NCI-H460 (cell line): ENCODE results near the gene DHH. TPM values are rescaled to one million over a fixed set of nuclear protein-coding genes. Genes with fewer than 3 reads are reported as not detected.

Source experiments
- DNase-seq: peaks from one replicate; pipeline ENCODE4 v3.0.0-alpha.2; 2016; ENCODE audit warnings: low read depth; ENCODE audit errors: extremely low read depth
- total RNA-seq: library from RNA; depleted of rRNA; stranded (reverse); fragments of >200 nt; shearing (Covaris generic); gene quantifications from 2 replicates; pipeline ENCODE4 v1.2.3, GENCODE V29; 2014

Gene DHH
- total RNA-seq, 1 experiment from 2014 or later, result 0.07 TPM

DNA sequence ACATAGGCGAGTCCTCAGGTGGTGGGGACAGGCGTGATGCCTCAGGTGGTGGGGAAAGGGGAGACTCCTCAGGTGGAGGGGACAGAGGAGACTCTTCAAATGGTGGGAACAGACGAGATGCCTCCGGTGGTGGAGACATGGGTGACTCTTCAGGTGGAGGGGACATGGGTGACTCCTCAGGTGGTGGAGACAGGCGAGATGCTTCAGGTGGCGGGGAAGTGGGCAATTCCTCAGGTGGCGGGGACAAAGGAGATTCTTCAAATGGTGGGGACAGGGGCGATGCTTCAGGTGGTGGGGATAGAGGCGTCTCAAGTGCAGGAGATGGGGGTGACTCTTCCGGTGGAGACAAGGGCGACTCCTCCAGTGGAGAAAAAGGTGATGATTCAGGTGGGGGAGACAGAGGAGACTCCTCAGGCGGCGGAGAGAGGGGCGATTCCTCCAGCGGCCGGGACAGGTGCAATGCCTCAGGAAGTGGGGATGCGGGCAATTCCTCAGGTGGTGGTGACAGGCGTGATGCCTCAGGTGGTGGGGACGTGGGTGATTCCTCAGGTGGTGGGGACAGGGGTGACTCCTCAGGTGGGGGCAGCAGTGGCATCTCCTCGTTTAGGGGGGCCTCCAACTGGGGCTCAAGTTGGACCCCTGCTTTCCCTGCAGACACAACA, 42.7 kb downstream of the DHH start:
- no peak for DNase-seq

DNA sequence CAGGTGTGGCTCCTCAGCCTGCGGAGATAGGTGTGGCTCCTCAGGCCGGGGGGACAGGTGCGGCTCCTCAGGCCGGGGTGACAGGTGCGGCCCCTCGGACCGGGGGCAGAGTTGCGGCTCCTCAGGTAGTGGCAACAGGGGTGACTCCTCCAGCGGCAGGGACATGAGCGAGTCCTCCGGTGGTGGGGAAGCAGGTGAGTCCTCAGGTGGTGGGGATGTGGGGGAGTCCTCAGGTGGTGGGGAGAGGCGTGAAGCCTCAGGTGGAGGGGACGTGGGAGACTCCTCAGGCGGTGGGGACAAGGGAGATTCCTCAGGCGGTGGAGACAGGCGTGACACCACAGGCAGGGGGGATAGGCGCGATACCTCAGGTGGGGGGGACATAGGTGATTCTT, 43.2 kb downstream of the DHH start:
- DNase-seq, result no peak

DNA sequence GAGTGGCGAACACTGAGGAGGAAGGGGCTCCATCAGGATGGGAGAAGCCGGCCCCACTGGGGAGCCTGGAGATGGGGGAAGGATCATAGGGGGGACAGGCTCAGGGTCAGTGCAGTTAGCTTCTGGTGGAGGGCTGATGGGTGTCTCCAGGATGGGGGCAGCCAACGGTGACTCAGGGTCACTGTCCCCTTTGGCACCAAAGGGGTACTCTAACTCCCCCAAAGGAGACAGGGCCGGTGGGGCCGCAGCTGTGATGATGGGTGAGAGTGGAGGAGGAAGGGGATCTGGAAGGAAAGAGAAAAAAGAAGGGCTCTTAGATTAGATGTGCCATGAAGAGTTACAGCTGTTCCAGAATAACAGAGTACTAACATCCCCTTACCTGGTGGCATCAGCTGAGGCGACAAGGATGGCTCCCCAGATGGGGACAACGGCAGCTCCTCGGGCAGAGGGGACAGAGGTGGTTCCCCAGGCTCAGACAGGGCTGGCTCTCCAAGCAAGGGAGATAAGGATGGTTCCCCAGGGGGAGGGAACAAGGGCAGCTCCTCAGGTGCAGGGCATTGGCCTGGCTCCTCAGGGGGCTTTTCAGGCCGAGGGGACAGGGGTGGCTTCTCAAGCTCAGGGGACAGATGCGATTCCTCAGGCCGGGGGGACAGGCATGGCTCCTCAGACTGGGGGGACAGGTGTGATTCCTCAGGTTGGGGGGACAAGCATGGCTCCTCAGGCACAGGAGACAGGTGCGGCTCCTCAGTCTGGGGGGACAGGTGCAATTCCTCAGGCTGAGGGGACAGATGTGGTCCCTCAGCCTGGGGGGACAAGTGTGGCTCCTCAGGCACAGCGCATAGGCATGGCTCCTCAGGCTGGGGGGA, 43.9 kb downstream of the DHH start:
- DNase-seq, result no peak

GRCh38 chr12:49049566-49050224, 44.9 kb downstream of the DHH start:
- no peak for DNase-seq

DNA sequence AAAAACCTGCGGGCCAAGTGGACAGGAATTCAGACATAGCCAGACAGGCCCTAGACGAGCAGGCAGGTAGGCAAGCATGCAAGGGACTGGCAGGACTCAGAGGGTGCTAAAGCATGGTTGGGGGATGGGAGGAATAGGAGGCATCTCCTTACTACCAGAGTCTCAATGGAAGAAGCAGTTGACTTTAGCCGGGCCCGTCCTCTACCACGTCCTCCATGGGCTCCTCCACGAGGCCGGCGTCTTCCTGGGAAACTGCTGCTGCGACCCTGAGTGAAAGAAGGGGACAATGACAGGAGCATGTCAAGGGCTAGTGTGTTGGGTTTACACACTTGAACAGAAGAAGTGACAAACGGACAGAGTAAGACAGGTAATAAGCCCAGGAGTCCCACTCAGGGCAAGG, 45.6 kb downstream of the DHH start:
- no peak for DNase-seq

DNA sequence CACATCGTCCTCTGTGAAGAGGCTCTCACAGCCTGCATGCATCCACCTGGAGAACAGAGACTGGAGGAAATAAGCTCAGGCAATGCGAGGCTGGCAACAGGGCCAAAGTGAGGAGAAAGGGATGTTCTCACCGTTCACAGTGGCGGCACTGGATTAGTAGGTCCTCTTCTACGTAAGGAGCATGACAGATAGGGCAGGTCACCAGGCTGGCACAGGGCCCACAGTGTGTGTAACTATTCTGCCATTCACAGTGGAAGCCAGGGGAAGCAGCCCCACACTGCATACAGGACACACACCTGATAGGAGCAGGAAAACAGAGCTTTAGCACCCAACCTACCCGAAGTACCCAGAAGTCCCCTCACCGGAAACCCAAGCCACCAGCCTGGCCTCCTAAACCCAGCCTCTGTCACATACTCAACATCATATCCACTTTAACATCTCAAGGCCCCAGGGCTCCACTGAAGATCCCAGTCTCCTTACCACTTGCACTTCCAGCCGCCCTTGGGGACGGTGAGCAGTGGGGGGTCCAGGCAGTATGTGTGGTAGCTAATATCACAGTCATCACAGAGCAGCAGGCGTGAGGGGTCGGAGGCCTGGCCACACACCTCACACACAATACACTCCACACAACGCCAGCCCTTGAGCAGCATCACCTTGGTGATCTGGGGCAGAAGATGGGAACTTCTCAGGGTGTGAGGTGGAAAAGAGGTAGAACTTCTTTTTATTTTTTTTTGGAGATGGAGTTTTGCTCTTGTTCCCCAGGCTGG, 48.3 kb downstream of the DHH start:
- DNase-seq, result no peak

GRCh38 chr12:49044660-49045059, 49.9 kb downstream of the DHH start:
- DNase-seq, result no peak

DNA sequence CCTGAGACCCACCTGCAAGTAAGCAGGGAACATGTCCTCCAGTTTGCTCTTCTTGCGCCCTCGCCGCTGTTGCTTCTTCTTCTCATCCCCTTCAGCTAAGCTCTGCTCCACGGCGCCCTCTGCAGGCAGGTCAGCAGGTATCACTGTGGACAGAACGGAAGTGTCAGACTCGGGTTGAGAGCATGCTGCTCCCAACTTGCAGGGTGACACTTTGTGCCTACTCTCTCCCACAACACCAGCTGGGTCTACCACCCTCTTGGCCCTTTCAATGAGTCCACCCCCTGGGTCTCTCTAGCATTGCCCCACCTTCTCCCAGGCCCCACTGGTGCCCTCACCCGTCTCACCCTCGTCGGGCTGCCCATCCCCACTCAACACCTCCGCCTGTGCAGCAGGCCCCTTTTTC, 50.7 kb downstream of the DHH start:
- peak; percentile 48 for DNase-seq

GRCh38 chr12:49043241-49043640, 51.4 kb downstream of the DHH start:
- DNase-seq, result no peak

DNA sequence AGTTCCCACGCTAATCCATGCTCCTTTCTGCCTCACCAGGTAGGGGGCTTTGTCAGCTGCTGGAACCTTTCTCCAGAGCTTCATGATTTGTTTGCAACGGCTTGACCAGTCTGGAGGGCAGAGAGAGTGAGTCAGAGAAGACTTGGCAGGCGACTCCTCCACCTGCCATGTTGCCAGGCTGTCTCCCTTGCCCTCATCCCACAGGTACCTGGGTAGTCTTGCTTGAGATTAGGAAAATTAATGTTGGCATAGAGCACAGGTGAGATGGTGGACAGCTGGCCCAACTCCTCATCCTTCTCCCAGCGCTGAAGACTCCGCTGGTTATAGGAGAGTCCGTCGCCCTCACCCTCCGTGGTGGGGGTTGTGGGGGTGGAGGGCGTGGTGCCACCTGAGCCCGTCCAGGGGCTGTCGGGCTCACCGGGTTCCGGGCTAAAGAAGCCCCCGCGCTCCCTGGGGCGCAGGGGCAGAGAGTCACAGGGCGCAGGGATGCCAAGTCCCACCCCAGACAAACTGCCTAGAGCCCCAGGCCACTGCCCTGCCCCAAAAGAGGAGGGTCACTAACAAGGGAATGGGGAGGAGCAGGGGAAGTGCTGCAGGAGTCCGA, 52.6 kb downstream of the DHH start:
- DNase-seq, result no peak

DNA sequence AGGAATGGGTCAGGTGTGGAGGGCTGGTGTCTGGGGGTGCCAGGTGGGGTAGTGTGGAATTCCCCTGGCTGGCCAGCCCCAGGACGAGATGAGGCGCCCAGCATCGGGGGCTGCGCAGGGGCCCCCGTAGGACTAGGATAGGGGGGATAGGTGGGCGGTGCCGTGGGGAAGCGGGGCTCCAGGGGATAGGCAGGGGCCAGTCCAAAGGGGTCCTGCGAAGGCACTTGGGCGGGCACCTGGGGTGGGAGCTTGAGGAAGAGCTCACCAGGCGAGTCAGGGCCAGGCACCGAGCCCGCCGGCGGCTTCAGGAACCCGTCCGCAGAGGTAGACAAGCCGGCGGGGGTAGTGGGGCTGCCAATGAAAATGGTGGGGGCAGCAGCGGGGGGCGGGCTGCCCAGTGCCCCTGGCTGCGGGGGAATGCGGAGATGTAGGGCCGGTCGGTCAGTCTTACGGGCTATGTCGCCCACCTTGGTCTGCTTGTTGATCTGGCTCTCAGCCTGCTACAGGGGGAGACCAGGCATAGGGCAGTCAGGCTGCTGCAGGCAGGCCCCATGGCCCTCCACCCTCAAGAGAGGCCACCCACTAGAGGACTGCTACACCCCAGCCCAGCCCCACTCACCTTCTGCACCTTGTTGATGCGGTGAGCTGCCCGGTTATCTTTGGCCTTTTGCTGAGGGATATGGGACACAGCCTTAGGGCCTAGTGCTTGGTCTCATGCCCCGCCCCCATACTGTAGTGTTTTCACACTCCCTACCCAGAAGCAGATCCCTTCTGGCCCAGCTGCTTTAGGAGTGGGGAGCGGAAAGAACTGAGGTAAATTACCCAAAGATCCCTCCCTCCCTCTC, 53.3 kb downstream of the DHH start:
- no peak for DNase-seq

DNA sequence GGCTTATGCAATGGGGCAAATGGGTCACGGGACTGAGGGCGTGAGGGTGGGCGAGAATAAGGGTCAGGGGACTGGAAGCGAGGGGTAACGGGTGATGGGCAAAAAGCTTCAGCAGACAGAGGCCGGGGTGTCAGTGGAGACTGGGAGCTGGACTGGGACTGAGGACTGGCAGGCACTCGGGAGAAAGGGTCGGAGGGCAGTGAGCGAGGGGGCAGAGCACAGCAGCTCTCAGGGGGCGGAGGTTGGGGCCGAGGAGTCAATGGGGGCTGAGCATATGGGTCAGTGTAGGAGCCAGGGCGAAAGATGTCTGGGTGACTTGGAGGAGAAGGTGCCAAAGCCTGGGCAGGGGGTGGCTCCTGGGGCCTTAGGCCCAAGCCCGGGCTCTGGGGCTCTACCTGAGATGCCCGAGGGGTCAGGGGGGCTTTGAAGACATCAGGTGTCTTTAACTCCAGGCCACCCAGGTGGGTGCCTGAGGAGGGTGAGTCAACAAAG, 54.2 kb downstream of the DHH start:
- DNase-seq, result no peak

DNA sequence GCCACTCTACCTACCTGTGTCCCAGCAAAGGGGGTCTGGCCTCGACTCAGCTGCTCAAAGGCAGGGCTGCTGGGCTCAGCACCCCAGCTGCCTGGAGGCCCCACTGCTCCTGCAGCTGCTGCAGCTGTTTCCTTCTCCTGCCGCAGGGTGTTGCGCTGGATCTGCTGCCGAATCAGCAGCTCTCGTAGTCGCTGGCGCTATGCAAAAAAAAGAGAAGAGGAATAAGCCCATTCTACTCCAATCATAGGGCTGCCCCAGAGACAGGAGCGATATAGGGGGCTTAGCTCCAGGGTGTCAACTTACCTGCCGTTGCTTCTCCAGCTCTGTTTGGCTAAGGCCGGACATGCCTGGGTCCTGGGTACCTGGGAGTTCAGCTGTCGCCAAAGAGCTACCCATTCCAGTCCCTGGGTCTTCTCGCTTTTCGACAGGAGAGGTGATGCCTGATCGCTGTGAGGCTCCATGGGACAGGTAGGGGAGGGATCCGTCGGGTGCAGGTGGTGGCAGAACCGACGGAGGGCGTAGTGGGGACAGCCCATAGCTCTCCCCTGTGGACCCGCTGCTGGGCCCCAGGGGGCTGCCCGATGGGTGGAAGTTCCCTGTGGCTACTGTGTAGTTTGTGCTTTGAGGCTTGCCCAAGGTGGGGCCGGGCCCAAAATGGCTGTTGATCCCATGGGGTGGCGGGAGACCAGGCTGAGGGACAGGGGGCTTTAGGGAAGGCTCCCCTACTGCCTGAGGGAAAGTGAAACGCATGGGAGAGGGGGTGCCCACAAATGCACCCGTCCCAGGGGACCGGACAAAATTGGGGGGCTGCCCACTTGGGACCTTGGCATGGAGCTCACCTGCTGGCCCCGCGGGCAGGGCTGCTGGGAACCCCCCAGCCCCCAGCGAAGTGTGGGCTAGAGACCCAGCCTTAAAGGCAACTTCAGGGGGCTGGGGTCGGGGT, 54.9 kb downstream of the DHH start:
- no peak for DNase-seq

GRCh38 chr12:49038291-49038955, 56.2 kb downstream of the DHH start:
- DNase-seq, result no peak

GRCh38 chr12:49037947-49038237, 56.7 kb downstream of the DHH start:
- no peak for DNase-seq

DNA sequence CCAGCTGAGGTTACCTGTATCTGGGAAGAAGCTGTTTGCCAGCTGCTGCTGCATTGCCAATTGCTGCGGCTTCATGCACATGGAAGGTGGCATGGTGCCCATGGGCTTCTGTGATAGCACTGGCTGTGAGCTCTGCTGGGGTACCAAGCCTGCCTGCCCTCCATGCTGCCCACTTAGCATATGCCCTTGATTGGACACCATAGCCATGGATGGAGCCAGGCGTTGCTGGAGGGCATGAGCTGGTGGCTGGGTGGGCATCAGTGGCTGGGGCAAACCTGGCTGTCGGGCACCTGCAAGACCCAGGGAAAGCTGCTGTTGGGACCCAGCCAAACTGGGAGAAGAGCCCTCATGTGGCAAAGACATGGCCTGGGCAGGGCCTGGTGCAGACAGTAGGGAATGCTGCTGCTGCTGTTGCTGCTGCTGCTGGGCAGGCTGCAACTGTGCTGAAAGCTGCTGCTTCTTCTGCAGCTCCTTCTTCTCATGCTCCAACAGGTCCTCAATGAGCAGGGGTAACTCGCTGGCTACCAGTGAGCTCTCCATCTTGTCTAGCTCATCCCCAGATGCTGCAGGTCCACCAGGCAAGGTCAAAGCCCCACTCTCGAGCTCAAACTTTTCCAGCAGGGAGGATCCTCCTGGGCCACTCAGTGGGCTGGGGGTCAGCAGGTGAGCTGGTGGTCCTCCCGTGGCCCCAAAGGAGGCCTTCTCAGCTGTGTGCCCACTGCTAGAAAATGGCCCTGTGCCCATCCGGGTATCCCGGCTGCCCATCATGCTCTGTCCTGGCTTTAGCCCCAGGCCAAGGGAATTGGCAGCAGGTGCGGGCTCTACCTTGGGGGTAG, 57.3 kb downstream of the DHH start:
- DNase-seq, result no peak
